ENCODE data around the gene TTLL1. TPM values are rescaled to one million over a fixed set of nuclear protein-coding genes. Genes with fewer than 3 reads are reported as not detected.
"Not testable (repeated sequence)": the region's sequence is repeated elsewhere in the genome, so short reads cannot be mapped to it uniquely, and the experiment has no call there.

TTLL1 gene
- total RNA-seq, 1 experiment from 2014 or later, result 4.3 TPM

GRCh38 chr22:43104056-43104625, 14.9 kb upstream of the TTLL1 start:
- peak; percentile 52 for TF ChIP-seq JUND (IDR thresholded peaks at IDR 0.05)
- TF ChIP-seq TCF7L2 (IDR thresholded peaks at IDR 0.05; ENCODE audit: borderline replicate concordance, extremely low read depth, insufficient read depth, insufficient read length), result peak; percentile 96
- TF ChIP-seq FOSL1 (IDR thresholded peaks at IDR 0.05; ENCODE audit: low read depth), result peak; percentile 39; the same call in 1 of the 2 replicates
- H2AFZ ChIP-seq (ENCODE audit: low read depth, low read length, poor library complexity, severe bottlenecking), result peak overlapping the region; percentile 67
- H3K4me1 ChIP-seq (ENCODE audit: control insufficient read depth in 1 of 2, insufficient read depth in 2 of 2, low read length in 2 of 2), result peaks cover 14 to 26% of the 10 kb centered on the region in 2 experiments
- DNase-seq (ENCODE audit: low read depth, low spot score); H4K20me1 ChIP-seq (ENCODE audit: insufficient read depth); H3K79me2 ChIP-seq (ENCODE audit: insufficient read depth, low read length); H3K9ac ChIP-seq (ENCODE audit: low read length); H3K9me3 ChIP-seq (ENCODE audit: control insufficient read depth in 1 of 2, insufficient read depth in 1 of 2, low read depth in 1 of 2, low read length in 2 of 2); H3K9me2 ChIP-seq (ENCODE audit: insufficient read depth); H3K27me3 ChIP-seq (ENCODE audit: insufficient read depth, low read length); RAD21 ChIA-PET (ENCODE audit: low non-redundant PET in 1 of 2, low total read pairs in 2 of 2, uncharacterized antibody in 2 of 2, unreplicated experiment in 2 of 2); H3K36me3 ChIP-seq (ENCODE audit: control insufficient read depth in 1 of 2, insufficient read depth in 2 of 2, low read length in 2 of 2); BruUV-seq (replicated peaks); intact Hi-C loops (cut with micrococcal nuclease); CTCF ChIA-PET: not testable (repeated sequence)
- POLR2A ChIA-PET, result interaction anchor here (0.6 to 1.4 kb wide), 4 partner anchors 13 to 488 kb away, joined by 3 to 4 read pairs (median 4); no protein-coding TSS in a partner anchor
- H3K4me3 ChIP-seq (replicated peaks in 1 of 2; ENCODE audit: low read depth in 1 of 2, low read length in 2 of 2), result 0 out of 4 replicates have a peak overlapping the region, but pooled peaks of 1 of the 2 experiments have one; percentile 8
- peak overlapping the region; percentile 54 for H3K4me2 ChIP-seq (ENCODE audit: low read length)
- ATAC-seq, result peak; percentile 84
- peak overlapping the region; percentile 47 for H3K27ac ChIP-seq (ENCODE audit: low read depth, low read length)

DNA sequence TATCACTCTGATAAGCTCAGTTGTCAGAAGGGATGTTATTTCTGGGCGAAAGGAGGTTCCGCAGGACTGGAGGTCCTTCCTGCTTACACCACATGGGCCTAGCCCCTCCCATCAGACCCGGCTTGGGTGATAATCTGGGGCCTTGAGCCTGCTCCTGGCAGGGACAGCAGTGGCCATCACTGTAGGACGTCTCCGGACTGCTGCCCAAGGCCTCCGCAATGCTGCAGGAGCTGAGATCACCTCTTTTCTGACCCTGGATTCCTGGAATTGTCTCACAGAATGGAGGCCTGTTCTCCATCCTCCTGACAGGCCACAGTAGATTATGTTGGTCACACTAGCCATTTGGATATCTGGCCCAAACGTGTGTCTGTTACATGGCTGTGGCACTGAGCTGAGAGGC, 12.1 kb upstream of the TTLL1 start:
- TF ChIP-seq ZFX (IDR thresholded peaks at IDR 0.05), result no peak
- TF ChIP-seq FOSL1 (IDR thresholded peaks at IDR 0.05; ENCODE audit: low read depth), result no peak
- no peak for TF ChIP-seq SRF (IDR thresholded peaks at IDR 0.05; ENCODE audit: low read depth)
- TF ChIP-seq, protein P1, sequence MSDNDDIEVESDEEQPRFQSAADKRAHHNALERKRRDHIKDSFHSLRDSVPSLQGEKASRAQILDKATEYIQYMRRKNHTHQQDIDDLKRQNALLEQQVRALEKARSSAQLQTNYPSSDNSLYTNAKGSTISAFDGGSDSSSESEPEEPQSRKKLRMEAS (IDR thresholded peaks at IDR 0.05), result no peak
- TF ChIP-seq CEBPB (IDR thresholded peaks at IDR 0.05; ENCODE audit: low read depth), result no peak
- TF ChIP-seq POLR2AphosphoS5 (IDR thresholded peaks at IDR 0.05; ENCODE audit: low read depth, low read length), result no peak
- TF ChIP-seq REST (IDR thresholded peaks at IDR 0.05; ENCODE audit: low read depth), result no peak
- TF ChIP-seq ATF3 (IDR thresholded peaks at IDR 0.05), result no peak
- no peak for TF ChIP-seq EZH2 (IDR thresholded peaks at IDR 0.05)
- TF ChIP-seq JUND (IDR thresholded peaks at IDR 0.05), result no peak
- no peak for TF ChIP-seq EGR1 (IDR thresholded peaks at IDR 0.05; ENCODE audit: low read depth)
- no peak for TF ChIP-seq TCF7L2 (IDR thresholded peaks at IDR 0.05; ENCODE audit: borderline replicate concordance, extremely low read depth, insufficient read depth, insufficient read length)
- no peak for TF ChIP-seq ZNF274 (IDR thresholded peaks at IDR 0.05; ENCODE audit: low read depth, low read length)
- TF ChIP-seq ELF1 (IDR thresholded peaks at IDR 0.05; ENCODE audit: borderline replicate concordance, low read depth), result no peak
- no peak for TF ChIP-seq POLR2A (IDR thresholded peaks at IDR 0.05; ENCODE audit: borderline replicate concordance, extremely low read depth, insufficient read depth, insufficient read length)
- Histone ChIP-seq H3K4me1 (ENCODE audit: control insufficient read depth in 1 of 2, insufficient read depth in 2 of 2, low read length in 2 of 2) (peaks cover 14 to 26% of the 10 kb centered on the region in 2 experiments), H3K4me3 (replicated peaks in 1 of 2; ENCODE audit: low read depth in 1 of 2, low read length in 2 of 2) (no peak overlapping the region), H3K36me3 (ENCODE audit: control insufficient read depth in 1 of 2, insufficient read depth in 2 of 2, low read length in 2 of 2) (no peaks in the 10 kb centered on the region), H3K27me3 (ENCODE audit: insufficient read depth, low read length) (no peaks in the 10 kb centered on the region), H3K9ac (ENCODE audit: low read length) (no peak overlapping the region), H3K79me2 (ENCODE audit: insufficient read depth, low read length) (no peaks in the 10 kb centered on the region), H2AFZ (ENCODE audit: low read depth, low read length, poor library complexity, severe bottlenecking) (no peak overlapping the region), H3K4me2 (ENCODE audit: low read length) (no peak overlapping the region), H3K27ac (ENCODE audit: low read depth, low read length) (no peak overlapping the region), H4K20me1 (ENCODE audit: insufficient read depth) (no peaks in the 10 kb centered on the region), H3K9me2 (ENCODE audit: insufficient read depth) (no peaks in the 10 kb centered on the region), H3K9me3 (ENCODE audit: control insufficient read depth in 1 of 2, insufficient read depth in 1 of 2, low read depth in 1 of 2, low read length in 2 of 2) (peaks cover 3 to 9% of the 10 kb centered on the region in 2 experiments; a peak in 2 of 4 replicates)
- no peak for ATAC-seq
- intact Hi-C loops (cut with micrococcal nuclease), result no loop called here
- no TSS peak for BruUV-seq (replicated peaks)
- ChIA-PET RAD21 (ENCODE audit: low non-redundant PET in 1 of 2, low total read pairs in 2 of 2, uncharacterized antibody in 2 of 2, unreplicated experiment in 2 of 2) (no interaction called here), POLR2A (no interaction called here), CTCF (interaction anchor here (1.5 kb wide), 1 partner anchor 11 kb away, joined by 3 read pairs; no protein-coding TSS in a partner anchor)
- DNase-seq (ENCODE audit: low read depth, low spot score), result no peak
